GM12873 (cell line): ENCODE measurements around the gene ZP4.

ENCODE experiments used
- TF ChIP-seq, protein P1 (sequence below): IDR thresholded peaks from 2 replicates; pipeline ENCODE4 v1.5.1; 2012; ENCODE audit warnings: low read depth, mild to moderate bottlenecking, moderate library complexity, low read length, control low read depth; ENCODE audit not compliant: insufficient read depth; ENCODE audit errors: missing control alignments

Gene ZP4, protein sequence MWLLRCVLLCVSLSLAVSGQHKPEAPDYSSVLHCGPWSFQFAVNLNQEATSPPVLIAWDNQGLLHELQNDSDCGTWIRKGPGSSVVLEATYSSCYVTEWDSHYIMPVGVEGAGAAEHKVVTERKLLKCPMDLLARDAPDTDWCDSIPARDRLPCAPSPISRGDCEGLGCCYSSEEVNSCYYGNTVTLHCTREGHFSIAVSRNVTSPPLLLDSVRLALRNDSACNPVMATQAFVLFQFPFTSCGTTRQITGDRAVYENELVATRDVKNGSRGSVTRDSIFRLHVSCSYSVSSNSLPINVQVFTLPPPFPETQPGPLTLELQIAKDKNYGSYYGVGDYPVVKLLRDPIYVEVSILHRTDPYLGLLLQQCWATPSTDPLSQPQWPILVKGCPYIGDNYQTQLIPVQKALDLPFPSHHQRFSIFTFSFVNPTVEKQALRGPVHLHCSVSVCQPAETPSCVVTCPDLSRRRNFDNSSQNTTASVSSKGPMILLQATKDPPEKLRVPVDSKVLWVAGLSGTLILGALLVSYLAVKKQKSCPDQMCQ

DNA sequence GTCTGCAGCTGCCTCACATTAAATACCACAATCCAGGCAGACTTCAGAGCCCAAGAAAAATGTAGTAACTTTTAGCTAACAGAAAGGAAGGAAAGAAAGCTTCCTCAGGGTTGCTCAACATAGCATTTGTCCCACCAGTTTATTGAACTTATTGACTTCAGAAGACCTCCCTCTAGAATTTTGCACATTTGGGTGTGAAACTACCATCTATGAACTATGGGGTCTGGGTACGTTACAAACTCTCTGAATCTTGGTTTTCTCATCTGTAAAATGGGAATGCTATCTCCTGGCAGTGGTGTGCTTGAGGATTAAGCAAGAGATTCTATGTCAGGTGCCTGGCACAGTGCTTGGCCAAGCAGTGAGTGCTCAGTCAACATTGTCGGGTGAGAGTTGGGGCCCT lies at the start of gene ZP4:
Gene ZP4 (minus strand): TSS at position 101 of the 400 bp plus-strand sequence. CDS start 287 bp downstream, outside the sequence.
- TF ChIP-seq, protein P1, sequence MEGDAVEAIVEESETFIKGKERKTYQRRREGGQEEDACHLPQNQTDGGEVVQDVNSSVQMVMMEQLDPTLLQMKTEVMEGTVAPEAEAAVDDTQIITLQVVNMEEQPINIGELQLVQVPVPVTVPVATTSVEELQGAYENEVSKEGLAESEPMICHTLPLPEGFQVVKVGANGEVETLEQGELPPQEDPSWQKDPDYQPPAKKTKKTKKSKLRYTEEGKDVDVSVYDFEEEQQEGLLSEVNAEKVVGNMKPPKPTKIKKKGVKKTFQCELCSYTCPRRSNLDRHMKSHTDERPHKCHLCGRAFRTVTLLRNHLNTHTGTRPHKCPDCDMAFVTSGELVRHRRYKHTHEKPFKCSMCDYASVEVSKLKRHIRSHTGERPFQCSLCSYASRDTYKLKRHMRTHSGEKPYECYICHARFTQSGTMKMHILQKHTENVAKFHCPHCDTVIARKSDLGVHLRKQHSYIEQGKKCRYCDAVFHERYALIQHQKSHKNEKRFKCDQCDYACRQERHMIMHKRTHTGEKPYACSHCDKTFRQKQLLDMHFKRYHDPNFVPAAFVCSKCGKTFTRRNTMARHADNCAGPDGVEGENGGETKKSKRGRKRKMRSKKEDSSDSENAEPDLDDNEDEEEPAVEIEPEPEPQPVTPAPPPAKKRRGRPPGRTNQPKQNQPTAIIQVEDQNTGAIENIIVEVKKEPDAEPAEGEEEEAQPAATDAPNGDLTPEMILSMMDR = no peak

DNA sequence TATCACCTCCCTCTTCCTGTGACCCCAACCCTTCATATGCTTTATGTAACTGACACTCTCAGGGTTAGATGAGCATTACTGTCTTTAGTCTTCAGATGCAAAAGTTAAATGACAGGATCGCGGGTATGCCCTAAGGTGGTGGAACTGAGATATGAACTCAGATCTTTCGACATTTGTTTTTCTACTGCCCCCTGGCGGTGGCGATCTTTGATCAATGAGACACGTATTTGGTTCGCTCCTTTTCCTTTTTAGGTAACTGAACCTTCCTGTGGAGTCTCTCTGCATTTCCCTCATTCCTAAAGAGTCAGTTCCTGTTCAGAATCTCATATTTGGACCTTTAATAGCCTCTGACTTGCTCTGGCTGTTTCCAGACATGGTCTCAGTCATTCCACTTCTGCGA lies 47.8 kb upstream of the ZP4 start:
- TF ChIP-seq, protein P1 = peak; percentile 21

GRCh38 chr1:237938068-237938467 lies 47.3 kb upstream of the ZP4 start:
- TF ChIP-seq, protein P1 = no peak

DNA sequence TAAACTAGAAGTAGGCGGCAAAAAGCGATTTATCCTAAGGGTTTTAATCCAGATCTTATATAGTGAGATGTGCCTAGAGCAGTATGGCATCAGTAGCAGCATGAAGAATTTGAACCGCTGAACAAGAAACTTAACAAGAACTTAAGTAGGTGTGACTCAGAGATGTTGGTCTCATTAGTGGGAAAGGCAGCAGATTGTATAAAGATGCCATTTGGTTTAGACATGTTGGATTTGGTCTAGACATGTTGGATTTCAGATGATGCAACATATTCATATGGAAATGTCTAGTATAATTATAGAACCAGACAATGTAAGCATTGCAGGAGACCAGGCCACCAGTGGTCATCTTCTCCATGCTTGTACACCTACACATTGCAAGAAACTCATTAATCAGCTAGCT lies 42.1 kb upstream of the ZP4 start:
- TF ChIP-seq, protein P1 = no peak

DNA sequence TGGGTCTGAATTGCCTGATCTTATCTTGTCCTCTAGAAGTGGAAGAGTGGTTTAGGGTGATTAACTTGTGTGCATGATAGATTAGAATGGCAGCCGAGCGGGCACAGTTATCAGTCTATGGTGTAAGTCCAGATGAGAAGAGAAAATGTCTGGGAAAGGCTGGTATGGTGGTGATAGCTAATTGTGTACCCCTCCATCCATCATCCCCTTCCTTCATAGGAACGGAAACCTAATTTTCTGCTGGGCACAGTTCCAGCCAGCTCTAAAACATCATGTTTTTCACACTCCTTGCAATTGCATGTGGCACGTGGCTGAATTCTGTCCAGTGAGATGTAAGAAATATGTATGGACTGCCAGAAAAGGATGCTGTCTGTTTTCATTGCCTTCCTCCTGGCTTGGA lies 40.9 kb upstream of the ZP4 start:
- TF ChIP-seq, protein P1 = no peak

GRCh38 chr1:237927198-237927597 lies 36.5 kb upstream of the ZP4 start:
- TF ChIP-seq, protein P1 = no peak

DNA sequence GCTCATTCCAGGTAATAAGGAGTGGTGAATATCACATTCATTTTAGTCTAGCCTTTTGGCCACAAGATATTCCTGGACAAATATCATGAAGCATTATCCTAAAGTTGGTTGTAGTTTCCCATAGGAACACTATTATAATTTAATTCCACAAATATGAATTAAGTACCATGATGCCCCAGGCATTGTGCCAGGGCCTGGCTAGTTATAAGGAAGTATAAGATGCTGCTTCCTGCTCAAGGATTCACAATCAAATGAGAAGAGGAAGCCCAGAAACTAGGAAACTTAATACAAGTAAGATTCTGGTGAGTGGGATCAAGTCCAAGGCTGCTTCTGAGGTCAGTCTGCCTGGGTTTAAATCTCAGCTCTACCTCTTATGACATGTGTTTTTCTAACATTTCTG lies 30.6 kb upstream of the ZP4 start:
- TF ChIP-seq, protein P1 = no peak
